Hepatocyte (in vitro differentiated cells): ENCODE data around the gene ABHD12B.

Source experiments
- CTCF ChIP-seq: fragments of 200-600 bp; sonication (generic); IDR thresholded peaks from 2 replicates; pipeline ENCODE4 v1.5.1; 2016; ENCODE audit warnings: antibody characterized with exemption, mild to moderate bottlenecking; ENCODE audit not compliant: poor library complexity
- EZH2 ChIP-seq: fragments of 200-600 bp; sonication (generic); IDR thresholded peaks from 2 replicates; pipeline ENCODE4 v1.6.1; 2016; ENCODE audit warnings: antibody characterized with exemption, mild to moderate bottlenecking, borderline replicate concordance
- EZH2phosphoT487 ChIP-seq: fragments of 200-600 bp; sonication (generic); IDR thresholded peaks from one replicate; pipeline ENCODE4 v1.6.1; 2018; ENCODE audit warnings: antibody characterized with exemption, mild to moderate bottlenecking, low read depth, moderate library complexity; ENCODE audit not compliant: unreplicated experiment, severe bottlenecking

GRCh38 chr14:50917449-50917848 is 45.6 kb downstream of the ABHD12B start:
- TF ChIP-seq CTCF, result no peak
- TF ChIP-seq EZH2, result no peak
- TF ChIP-seq EZH2phosphoT487, result no peak
